AG09319 (cell line): ENCODE measurements around the gene CKB.

Experiments
- DNase-seq: peaks from one replicate; pipeline ENCODE4 v3.0.0-alpha.2; 2010; ENCODE audit warnings: low read depth; ENCODE audit errors: extremely low read depth
- TF ChIP-seq, protein P1 (sequence below): IDR thresholded peaks from 2 replicates; pipeline ENCODE4 v1.5.1; 2011; ENCODE audit warnings: low read depth, mild to moderate bottlenecking, inconsistent platforms, low read length, moderate library complexity

CKB gene

DNA sequence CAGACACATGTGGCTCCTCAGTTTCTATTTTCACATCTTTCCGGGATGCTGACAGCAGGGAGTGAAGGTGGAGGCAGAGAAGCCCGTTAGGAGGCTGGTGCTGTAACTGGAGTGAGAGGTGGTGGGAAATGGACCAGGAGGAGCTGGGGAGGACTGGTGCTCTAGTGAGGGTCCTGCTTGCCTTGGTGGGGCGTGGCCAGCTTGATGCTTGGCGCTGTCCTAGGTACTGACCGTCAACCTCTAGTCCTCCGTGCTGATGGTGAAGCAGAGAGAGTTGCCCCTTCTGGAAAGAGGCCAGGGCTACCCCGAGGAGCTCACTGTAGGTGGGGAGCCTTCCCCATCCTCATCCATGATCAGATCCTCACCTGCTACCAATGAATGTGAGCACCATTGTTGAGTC is 7.8 kb upstream of the CKB start:
- no peak for DNase-seq
- TF ChIP-seq, protein P1, sequence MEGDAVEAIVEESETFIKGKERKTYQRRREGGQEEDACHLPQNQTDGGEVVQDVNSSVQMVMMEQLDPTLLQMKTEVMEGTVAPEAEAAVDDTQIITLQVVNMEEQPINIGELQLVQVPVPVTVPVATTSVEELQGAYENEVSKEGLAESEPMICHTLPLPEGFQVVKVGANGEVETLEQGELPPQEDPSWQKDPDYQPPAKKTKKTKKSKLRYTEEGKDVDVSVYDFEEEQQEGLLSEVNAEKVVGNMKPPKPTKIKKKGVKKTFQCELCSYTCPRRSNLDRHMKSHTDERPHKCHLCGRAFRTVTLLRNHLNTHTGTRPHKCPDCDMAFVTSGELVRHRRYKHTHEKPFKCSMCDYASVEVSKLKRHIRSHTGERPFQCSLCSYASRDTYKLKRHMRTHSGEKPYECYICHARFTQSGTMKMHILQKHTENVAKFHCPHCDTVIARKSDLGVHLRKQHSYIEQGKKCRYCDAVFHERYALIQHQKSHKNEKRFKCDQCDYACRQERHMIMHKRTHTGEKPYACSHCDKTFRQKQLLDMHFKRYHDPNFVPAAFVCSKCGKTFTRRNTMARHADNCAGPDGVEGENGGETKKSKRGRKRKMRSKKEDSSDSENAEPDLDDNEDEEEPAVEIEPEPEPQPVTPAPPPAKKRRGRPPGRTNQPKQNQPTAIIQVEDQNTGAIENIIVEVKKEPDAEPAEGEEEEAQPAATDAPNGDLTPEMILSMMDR, result no peak

GRCh38 chr14:103529383-103530365 is 7.0 kb upstream of the CKB start:
- TF ChIP-seq, protein P1, result no peak
- no peak for DNase-seq

- peak; percentile 78 for DNase-seq
- TF ChIP-seq, protein P1, result no peak
Measured at GRCh38 chr14:103528587-103529382, 6.2 kb upstream of the CKB start, which contains the start of gene TRMT61A. Gene TRMT61A (plus strand): TSS chr14:103529196. CDS start chr14:103529979, 783 bp downstream.

DNA sequence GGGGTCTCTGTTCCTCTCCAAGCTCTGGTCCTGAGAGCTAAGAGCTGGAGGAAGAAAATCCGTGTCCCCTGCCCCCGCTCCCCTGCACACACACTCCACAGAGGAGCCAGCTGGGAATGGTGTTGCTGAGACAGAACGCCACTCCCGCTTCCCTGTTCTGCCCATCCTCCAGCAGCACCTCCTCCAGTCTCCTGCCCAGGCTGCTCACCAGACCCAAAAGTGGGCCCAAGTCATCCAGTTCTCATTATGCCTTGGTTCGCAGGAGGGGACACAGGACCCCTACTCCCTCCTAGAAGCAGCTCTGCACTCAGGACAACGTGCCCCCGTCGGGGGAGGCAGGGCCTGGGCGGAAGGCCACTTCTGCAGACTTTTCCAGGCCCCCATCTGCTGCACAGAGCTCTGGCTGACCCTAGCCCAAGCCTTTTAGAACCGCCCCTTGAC is 5.5 kb upstream of the CKB start:
- TF ChIP-seq, protein P1, result no peak
- no peak for DNase-seq

DNA sequence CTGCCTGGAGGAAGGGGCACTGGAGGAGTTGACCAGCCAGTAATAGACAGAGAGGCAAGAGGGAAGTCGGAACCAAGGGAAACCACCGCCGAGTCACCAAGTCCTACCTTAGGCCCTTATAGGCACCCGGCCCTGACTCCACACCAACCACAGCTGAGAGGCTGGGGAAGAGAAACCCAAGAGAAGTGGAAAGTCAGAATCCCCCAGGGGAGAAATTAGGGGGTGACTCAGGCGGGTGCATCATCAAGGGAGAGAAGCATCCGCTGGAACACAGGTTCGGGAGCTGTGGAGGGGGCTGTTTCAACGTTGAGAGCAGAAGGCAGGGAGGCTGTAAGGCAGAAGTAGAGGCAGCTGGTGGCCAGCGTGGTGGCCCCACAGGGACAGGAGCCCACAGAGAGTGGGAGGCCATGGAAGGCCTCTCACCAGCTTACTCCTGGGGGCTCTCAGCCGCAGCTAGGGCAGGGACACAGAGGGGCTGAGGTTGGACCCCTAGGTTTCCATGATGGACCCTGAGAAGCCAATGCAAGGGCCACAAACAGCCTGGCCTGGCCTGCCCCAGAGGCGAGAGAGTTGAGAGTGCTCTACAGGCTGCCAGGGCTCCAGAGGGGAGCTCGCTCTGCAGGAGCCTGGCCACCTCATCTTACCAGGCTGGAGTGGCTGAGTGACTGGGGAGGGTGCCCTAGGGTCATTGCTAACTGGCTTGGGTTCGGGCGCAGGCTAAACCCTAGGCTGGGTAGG is 4.9 kb upstream of the CKB start:
- DNase-seq, result no peak
- TF ChIP-seq, protein P1, result no peak

DNA sequence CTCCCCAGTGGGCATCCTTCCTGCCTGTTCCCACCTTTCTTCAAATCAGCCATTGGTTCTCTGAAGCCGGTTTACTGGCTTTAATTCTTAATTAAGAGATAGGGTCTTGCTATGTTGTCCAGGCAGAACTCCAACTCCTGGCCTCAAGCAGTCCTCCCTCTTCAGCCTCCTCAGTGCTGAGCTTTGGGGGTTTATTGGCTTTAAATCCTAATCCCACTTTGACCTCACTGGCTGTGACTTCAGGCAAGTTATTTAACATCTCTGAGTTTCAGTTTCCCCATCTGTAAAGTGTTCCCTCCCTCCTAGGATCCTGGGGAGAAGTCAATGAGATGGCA is 4.3 kb upstream of the CKB start:
- TF ChIP-seq, protein P1, result no peak
- no peak for DNase-seq
